ENCODE data around the gene SNX27. TPM values are rescaled to one million over a fixed set of nuclear protein-coding genes. Genes with fewer than 3 reads are reported as not detected.
"Not testable (repeated sequence)": the region's sequence is repeated elsewhere in the genome, so short reads cannot be mapped to it uniquely, and the experiment has no call there.

The SNX27 gene
- total and polyA plus RNA-seq, 12 donors = 6.0 to 46.7 (median 24.1) TPM

- Histone ChIP-seq H3K4me3 (no peak overlapping the region), H3K36me3 (replicated peaks in 1 of 2) (peaks cover 0 to 4% of the 10 kb centered on the region in 2 donors), H3K9me3 (replicated peaks in 1 of 3) (no peaks in the 10 kb centered on the region), H3K27ac (peak overlapping the region in 2 of 5 donors; percentile 16 to 26), H3K4me1 (replicated peaks in 1 of 2) (peaks cover 3 to 23% of the 10 kb centered on the region in 2 donors), H3K27me3 (no peaks in the 10 kb centered on the region)
- DNase-seq = peak in 6 of 7 donors; percentile 39 to 69 (median 60)
- 19 to 47% (median 40%) methylated on average over 1 of the region's 1 CpG for WGBS, 4 donors
- TF ChIP-seq POLR2A (IDR thresholded peaks at IDR 0.05) (no peak), CTCF (IDR thresholded peaks at IDR 0.05) (no peak)
- intact Hi-C loops (cut with DNase I) = no loop called here
Observed at GRCh38 chr1:151653397-151653796, 41.5 kb downstream of the SNX27 start.

DNA sequence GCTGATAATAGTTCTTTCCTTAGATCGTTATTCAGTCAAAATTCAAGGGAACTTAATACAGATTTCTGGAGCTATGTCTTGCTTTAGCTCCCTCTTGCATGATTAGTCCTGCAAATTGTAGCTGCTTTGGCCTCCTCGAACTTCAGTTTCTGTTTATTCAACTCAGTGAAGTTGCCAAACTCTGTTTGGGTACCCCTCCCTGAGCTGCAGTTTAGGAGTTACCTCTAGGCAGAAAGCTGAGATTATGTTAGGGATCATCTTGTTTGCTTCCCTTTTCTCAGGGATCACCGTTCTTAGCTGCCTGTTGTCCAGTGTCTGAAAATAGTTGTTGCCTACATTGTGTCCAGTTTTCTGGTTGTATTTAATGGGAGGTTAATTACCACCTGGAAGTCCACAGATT, 43.5 kb downstream of the SNX27 start:
- intact Hi-C loops (cut with DNase I) = no loop called here
- H3K4me3 ChIP-seq = no peak overlapping the region
- TF ChIP-seq CTCF (IDR thresholded peaks at IDR 0.05) = no peak
- TF ChIP-seq POLR2A (IDR thresholded peaks at IDR 0.05) = no peak
- 59 to 84% (median 73%) methylated on average over 3 of the region's 3 CpGs for WGBS, 4 donors
- no peaks in the 10 kb centered on the region for H3K9me3 ChIP-seq (replicated peaks in 1 of 3)
- peaks cover 3 to 17% of the 10 kb centered on the region in 2 donors for H3K4me1 ChIP-seq (replicated peaks in 1 of 2)
- no peak overlapping the region for H3K27ac ChIP-seq
- no peaks in the 10 kb centered on the region for H3K27me3 ChIP-seq
- H3K36me3 ChIP-seq (replicated peaks in 1 of 2) = peaks cover 0 to 15% of the 10 kb centered on the region in 2 donors
- DNase-seq = no peak

GRCh38 chr1:151661751-151662150, 49.9 kb downstream of the SNX27 start:
- no peak for DNase-seq
- H3K4me1 ChIP-seq (replicated peaks in 1 of 2) = peaks cover 0 to 12% of the 10 kb centered on the region in 2 donors
- H3K27me3 ChIP-seq = no peaks in the 10 kb centered on the region
- peaks cover 0 to 20% of the 10 kb centered on the region in 2 donors for H3K36me3 ChIP-seq (replicated peaks in 1 of 2)
- no peak overlapping the region for H3K4me3 ChIP-seq
- no peak for TF ChIP-seq CTCF (IDR thresholded peaks at IDR 0.05)
- no peak for TF ChIP-seq POLR2A (IDR thresholded peaks at IDR 0.05)
- no peak overlapping the region for H3K27ac ChIP-seq
- WGBS, 4 donors = 52 to 65% (median 63%) methylated on average over 6 of the region's 6 CpGs
- H3K9me3 ChIP-seq (replicated peaks in 1 of 3) = no peaks in the 10 kb centered on the region
- intact Hi-C loops (cut with DNase I) = no loop called here

- DNase-seq = no peak
- TF ChIP-seq POLR2A (IDR thresholded peaks at IDR 0.05) (no peak), CTCF (IDR thresholded peaks at IDR 0.05) (no peak)
- intact Hi-C loops (cut with DNase I) = no loop called here
- Histone ChIP-seq H3K27me3 (no peaks in the 10 kb centered on the region), H3K36me3 (replicated peaks in 1 of 2) (peaks cover 0 to 5% of the 10 kb centered on the region in 2 donors), H3K4me3 (no peak overlapping the region), H3K4me1 (replicated peaks in 1 of 2) (no peaks in the 10 kb centered on the region), H3K27ac (no peak overlapping the region), H3K9me3 (replicated peaks in 1 of 3) (no peaks in the 10 kb centered on the region)
- WGBS, 4 donors = 88 to 94% (median 91%) methylated on average over 3 of the region's 3 CpGs
Observed at GRCh38 chr1:151668090-151668489, 56.2 kb downstream of the SNX27 start.

DNA sequence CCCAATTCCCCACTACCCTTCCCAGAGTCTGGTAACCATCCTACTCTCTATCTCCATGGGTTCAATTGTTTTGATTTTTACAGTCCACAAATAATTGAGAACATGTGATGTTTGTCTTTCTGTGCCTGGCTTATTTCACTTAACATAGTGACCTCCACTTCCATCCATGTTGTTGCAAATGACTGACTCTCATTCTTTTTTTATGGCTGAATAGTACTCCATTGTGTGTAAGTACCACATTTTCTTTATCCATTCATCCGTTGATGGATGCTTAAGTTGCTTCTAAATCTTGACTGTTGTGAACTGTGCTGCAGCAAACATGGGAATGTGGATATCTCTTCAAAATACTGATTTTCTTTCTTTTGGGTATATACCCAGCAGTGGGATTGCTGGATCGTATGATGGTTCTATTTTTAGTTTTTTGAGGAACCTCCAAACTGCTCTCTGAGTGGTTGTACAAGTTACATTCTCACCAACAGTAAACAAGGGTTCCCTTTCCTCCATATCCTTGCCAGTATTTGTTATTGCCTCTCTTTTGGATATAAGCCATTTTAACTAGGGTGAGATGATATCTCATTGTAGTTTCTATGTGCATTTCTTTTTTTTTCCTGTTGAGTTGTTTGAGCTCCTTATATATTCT, 58.3 kb downstream of the SNX27 start:
- H3K4me1 ChIP-seq (replicated peaks in 1 of 2); H3K27me3 ChIP-seq; H3K9me3 ChIP-seq (replicated peaks in 1 of 3); H3K36me3 ChIP-seq (replicated peaks in 1 of 2); H3K4me3 ChIP-seq; H3K27ac ChIP-seq; intact Hi-C loops (cut with DNase I); DNase-seq: not testable (repeated sequence)
- WGBS, 4 donors = 88 to 95% (median 92%) methylated on average over 2 of the region's 2 CpGs
